Left ventricle myocardium superior (tissue), 1 donor: ENCODE measurements around the gene OR4D9. TPM values are rescaled to one million over a fixed set of nuclear protein-coding genes. Genes with fewer than 3 reads are reported as not detected.
A peak's percentile ranks its signal among the peaks of the same experiment; 100 is the strongest.
"Not testable (repeated sequence)": the region's sequence is repeated elsewhere in the genome, so short reads cannot be mapped to it uniquely, and the experiment has no call there.

Experiments used
- ATAC-seq: fragments of 200-7000 bp; cut with Tn5 transposase; one replicate; pipeline ENCODE4 v1.9.1; 2020; ENCODE audit warnings: mild to moderate bottlenecking, moderate library complexity
- DNase-seq: peaks from one replicate; pipeline ENCODE4 v3.0.0-alpha.2; 2020
- intact Hi-C: fragments of 100-400 bp; cut with micrococcal nuclease; formaldehyde crosslinking; loops from one replicate; pipeline ENCODE4 v1.11.0; 2022
- total RNA-seq: library from RNA; stranded (reverse); fragmentation: NEBNext Ultra II Directional; extraction: Animal tissue kit (Norgen Biotek cat#: 25700); gene quantifications from one replicate; pipeline ENCODE4 v1.2.1, GENCODE V29; 2021
- donor health status: DM: no; HTN: yes; CAD: no; lungs with severe emphysema.

The OR4D9 gene
- total RNA-seq, 1 donor from 2014 or later = not detected

DNA sequence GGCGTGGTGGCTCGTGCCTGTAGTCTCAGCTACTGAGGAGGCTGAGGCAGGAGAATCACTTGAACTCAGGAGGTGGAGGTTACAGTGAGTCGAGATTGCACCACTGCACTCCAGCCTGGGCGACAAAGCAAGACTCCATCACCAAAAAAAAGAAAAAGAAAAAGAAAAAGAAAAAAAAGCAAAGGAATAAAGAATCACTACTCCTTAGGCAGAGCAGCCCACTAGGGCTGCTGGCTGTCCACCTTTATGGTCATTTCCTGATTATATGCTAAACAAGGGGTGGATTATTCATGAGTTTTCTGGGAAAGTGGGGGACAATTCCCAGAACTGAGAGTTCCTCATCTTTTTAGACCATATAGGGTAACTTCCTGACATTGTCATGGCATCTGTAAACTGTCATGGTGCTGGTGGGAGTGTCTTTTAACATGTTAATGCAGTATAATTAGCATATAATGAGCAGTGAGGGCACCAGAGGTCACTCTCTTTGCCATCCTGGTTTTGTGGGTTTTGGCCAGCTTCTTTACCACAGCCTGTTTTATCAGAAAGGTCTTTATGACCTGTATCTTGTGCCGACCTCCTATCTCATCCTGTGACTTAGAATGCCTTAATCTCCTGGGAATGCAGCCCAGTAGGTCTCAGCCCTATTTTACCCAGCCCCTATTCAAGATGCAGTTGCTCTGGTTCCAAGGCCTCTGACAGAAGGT is 36.4 kb downstream of the OR4D9 start:
- intact Hi-C loops, ATAC-seq, DNase-seq: not testable (repeated sequence)

- DNase-seq = no peak
- no peak for ATAC-seq
- intact Hi-C loops = no loop called here
Measured at GRCh38 chr11:59548309-59548656, 36.9 kb downstream of the OR4D9 start.

DNA sequence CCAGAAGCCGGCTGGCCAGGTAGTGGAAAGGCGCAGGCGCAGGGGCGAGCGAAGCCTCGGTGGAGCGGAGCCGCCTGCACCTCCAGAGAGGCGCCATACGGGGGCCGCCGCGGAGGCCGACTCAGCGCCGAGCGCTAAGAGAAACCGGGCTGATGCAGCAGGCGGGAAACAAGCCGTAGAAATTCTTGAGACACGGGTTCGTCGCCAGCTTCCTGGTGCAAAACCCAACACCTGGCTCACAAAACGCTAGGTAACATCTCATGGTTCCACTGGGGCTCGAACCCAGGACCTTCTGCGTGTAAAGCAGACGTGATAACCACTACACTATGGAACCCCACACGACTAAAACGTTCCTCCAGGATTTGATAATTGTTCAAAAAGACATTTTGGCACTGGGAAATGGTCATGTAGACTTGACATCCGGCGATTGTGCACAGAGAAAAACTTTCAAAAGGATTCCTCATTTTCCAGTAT is 39.1 kb downstream of the OR4D9 start:
- intact Hi-C loops = no loop called here
- peak; percentile 76 for DNase-seq
- ATAC-seq = peak; percentile 86

GRCh38 chr11:59550842-59551658 is 39.7 kb downstream of the OR4D9 start:
- peak; percentile 81 for ATAC-seq
- intact Hi-C loops = no loop called here
- DNase-seq = peak; percentile 72

- intact Hi-C loops = no loop called here
- no peak for DNase-seq
- ATAC-seq = peak; percentile 31
Measured at GRCh38 chr11:59551659-59552521, 40.6 kb downstream of the OR4D9 start.

DNA sequence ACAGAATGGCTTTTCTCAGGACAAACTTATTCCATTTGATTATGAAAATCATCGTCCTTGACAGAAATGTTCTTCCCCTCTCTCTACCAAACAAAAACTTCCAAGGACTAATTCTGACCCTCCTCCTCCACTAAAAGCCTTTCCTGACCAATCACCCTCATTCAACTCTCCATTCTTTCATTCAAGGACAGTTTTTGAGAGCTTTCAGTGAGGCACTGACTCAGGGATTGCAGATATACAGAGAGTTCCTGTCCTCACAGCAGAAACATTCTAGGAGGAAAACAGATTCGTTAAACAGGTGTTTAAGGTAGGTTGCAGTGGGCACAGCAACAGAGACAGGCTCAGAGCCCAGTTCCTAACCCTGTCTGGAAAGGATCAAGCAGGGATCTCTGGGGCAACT is 41.5 kb downstream of the OR4D9 start:
- ATAC-seq = no peak
- intact Hi-C loops = no loop called here
- no peak for DNase-seq

- DNase-seq (no peak), ATAC-seq (no peak)
- intact Hi-C loops = no loop called here
Measured at GRCh38 chr11:59553323-59553722, 42.0 kb downstream of the OR4D9 start.

DNA sequence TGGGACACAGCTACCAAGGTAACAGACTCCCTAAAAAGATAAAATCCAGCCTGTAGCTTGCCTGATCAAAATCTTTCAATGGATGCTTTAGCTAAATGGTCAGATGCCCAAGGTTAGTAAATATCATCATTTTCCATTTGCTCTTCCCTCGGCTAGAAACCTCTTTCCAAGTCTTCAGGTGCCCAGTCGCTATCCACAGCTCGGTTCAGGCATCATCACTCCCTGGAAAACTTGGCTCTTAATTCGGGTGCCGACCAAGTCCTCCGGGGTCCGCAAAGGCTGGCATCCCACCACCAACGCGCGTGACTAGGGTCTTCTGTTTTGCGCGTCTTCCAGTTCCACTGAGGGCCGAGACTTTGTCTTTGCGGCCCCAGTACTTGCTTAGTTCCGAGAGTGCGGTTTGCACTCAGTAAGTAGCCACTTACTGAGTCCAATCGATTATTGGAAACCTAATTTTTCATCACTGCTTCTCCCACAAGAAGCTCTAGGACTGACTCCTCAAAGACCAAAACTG is 44.3 kb downstream of the OR4D9 start:
- intact Hi-C loops = no loop called here
- no peak for DNase-seq
- ATAC-seq = no peak

DNA sequence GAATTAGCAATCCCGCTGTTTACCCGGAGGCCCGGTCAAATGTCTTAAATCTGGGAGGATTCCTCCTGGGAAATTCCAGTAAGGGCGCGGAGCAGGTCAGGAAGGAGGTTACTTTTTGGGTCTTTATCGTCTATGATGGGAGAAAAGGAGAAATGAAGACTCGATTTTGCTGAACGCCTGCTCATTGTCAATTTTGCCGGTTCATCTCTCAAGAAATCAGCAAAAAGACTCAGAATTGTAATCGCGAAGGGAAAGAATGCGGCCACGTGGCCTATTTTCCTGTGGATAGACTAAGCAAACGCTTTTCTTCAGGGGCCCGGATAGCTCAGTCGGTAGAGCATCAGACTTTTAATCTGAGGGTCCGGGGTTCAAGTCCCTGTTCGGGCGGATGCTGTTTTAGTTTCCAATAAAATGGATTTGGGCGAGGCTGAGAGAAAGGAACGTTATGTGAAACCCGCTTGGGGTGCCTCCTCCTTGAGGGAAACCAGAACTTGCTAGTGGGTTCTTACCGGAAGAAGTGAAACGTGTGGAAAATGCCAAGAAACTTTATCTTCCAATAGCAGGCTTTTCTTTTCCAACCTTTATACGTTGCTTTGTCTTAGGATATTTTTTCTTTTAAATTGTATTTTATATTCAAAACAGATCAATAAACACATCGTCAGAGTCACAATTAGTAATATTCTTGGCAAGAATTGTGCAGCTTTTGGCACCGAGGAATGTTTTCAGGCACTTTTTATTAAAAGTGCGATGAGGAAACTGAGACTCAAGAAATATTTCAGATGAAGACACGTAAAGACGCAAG is 45.0 kb downstream of the OR4D9 start:
- peak; percentile 44 for ATAC-seq
- DNase-seq = peak; percentile 47
- intact Hi-C loops = no loop called here

DNA sequence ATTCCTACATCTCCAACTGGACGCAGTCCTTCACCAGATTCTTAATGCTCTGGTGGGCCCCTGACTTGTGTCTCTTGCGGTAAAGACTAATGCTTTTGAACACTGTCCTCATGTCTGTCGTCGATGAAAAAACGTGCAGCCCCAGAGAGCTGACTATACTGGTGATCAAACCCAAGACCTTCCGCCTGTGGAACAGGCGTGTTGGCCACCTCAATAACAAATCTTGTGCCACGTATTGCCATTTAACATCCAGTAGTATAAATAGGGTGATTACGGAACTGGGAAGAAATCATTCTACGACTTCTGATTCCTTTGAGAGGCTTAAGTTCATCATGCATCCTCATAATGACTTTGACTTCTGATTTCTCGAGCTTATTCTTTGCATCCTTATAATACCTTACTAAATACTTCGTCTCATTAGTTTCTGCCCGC is 45.6 kb downstream of the OR4D9 start:
- DNase-seq (no peak), ATAC-seq (no peak)
- intact Hi-C loops = no loop called here

DNA sequence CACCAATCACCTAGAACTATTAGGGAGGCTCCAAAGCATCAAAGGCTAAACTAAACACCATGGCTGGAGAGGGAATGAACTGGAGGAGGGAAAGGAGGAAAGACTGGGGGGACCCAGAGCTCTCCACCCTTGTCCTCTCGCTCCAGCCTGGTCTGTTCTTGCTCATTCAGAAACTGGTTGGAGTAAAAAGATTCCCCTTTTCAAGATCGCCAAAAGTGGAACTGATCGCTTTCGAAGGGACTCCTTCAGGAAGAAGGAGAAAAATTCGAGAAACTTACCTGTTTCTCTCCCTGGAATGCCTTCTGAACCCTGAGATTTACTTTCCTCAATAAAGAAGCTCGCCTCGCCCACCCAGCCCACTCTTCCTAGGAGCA is 46.9 kb downstream of the OR4D9 start:
- no peak for ATAC-seq
- DNase-seq = no peak
- intact Hi-C loops = no loop called here

- ATAC-seq (peak; percentile 31), DNase-seq (no peak)
- intact Hi-C loops = no loop called here
Measured at GRCh38 chr11:59559886-59560285, 48.5 kb downstream of the OR4D9 start.

DNA sequence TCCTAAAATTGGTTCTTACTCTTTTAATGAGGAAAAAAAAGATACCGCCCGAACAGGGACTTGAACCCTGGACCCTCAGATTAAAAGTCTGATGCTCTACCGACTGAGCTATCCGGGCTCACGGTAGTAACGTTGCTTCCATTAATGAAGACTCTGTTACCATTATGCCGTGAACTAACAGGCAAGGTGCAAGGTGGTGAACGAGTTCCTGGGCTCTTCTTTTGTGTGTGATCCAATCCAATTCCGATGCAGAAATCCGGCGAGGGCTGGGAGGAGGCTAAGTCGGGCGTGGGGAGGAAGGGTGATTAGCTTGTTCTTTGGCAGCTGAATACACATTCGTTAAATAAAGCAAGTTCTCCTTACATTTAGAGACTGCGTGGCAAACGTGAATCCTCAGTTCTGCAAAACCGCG is 49.0 kb downstream of the OR4D9 start:
- DNase-seq (no peak), ATAC-seq (peak; percentile 77)
- intact Hi-C loops = no loop called here

GRCh38 chr11:59560702-59561473 is 49.5 kb downstream of the OR4D9 start:
- peak; percentile 93 for ATAC-seq
- DNase-seq = peak; percentile 91
- intact Hi-C loops = no loop called here

DNA sequence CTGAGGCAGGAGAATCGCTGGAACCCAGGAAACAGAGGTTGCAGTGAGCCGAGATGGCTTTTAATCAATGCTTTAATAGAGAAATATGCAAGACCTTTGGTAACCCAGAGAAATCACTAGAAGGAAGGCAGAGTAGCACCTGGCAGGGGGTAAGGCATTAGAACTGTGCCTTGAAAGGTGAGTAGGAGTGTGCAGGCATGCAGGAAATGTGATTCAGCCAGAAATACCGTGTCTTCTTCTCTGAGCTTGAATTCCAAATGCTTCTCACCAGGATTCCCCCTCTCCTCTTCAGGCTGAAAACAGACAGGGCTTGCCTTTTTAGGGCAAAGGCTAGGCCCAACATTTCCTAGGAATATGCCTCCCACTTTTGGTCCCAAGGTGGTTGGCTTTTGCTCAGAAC is 51.0 kb downstream of the OR4D9 start:
- no peak for ATAC-seq
- intact Hi-C loops = no loop called here
- DNase-seq = no peak
